HepG2 (cell line): ENCODE results near the gene AUP1. TPM values are rescaled to one million over a fixed set of nuclear protein-coding genes. Genes with fewer than 3 reads are reported as not detected.
A peak's percentile ranks its signal among the peaks of the same experiment; 100 is the strongest.

ENCODE experiments used
- ARID2 ChIP-seq: sonication (generic); formaldehyde crosslinking; IDR thresholded peaks from 2 replicates; pipeline ENCODE4 v1.8.1; 2022; ENCODE audit warnings: mild to moderate bottlenecking, missing genetic modification reagents, borderline replicate concordance
- ATRX ChIP-seq: sonication (generic); formaldehyde crosslinking; IDR thresholded peaks from 2 replicates; pipeline ENCODE4 v1.4.0; 2020; ENCODE audit warnings: missing genetic modification reagents, borderline replicate concordance
- BORCS8-MEF2B ChIP-seq: sonication (generic); formaldehyde crosslinking; IDR thresholded peaks from 2 replicates; pipeline ENCODE4 v1.8.0; 2022; ENCODE audit warnings: mild to moderate bottlenecking, missing genetic modification reagents
- DNMT1 ChIP-seq: sonication (generic); formaldehyde crosslinking; IDR thresholded peaks from 2 replicates; pipeline ENCODE4 v1.5.1; 2020; ENCODE audit warnings: mild to moderate bottlenecking, missing genetic modification reagents
- HMG20A ChIP-seq: IDR thresholded peaks from 2 replicates; pipeline ENCODE4 v1.6.1; 2016; ENCODE audit warnings: borderline replicate concordance
- HNRNPK ChIP-seq: fragments of 200-400 bp; formaldehyde crosslinking; IDR thresholded peaks from 2 replicates; pipeline ENCODE4 v1.6.1; 2018; ENCODE audit warnings: low read length, low read depth, moderate library complexity, mild to moderate bottlenecking; ENCODE audit not compliant: poor library complexity, severe bottlenecking
- NCOA2 ChIP-seq: sonication (generic); formaldehyde crosslinking; IDR thresholded peaks from 2 replicates; pipeline ENCODE4 v1.8.0; 2022; ENCODE audit warnings: inconsistent platforms
- SMAD9 ChIP-seq: sonication (generic); formaldehyde crosslinking; IDR thresholded peaks from 2 replicates; pipeline ENCODE4 v1.5.1; 2020; ENCODE audit warnings: mild to moderate bottlenecking, missing genetic modification reagents
- WIZ ChIP-seq: sonication (generic); formaldehyde crosslinking; IDR thresholded peaks from 2 replicates; pipeline ENCODE4 v1.5.1; 2020; ENCODE audit warnings: mild to moderate bottlenecking, missing genetic modification reagents
- ZBTB20 ChIP-seq: sonication (generic); formaldehyde crosslinking; IDR thresholded peaks from 2 replicates; pipeline ENCODE4 v1.8.1; 2023; ENCODE audit warnings: missing genetic modification reagents, low read depth, mild to moderate bottlenecking, borderline replicate concordance
- ZBTB38 ChIP-seq: sonication (generic); formaldehyde crosslinking; IDR thresholded peaks from 2 replicates; pipeline ENCODE4 v1.5.1; 2020; ENCODE audit warnings: mild to moderate bottlenecking, missing genetic modification reagents
- ZC3H4 ChIP-seq: sonication (generic); formaldehyde crosslinking; IDR thresholded peaks from 2 replicates; pipeline ENCODE4 v1.4.0; 2020; ENCODE audit warnings: missing genetic modification reagents, borderline replicate concordance
- ZNF335 ChIP-seq: sonication (generic); formaldehyde crosslinking; IDR thresholded peaks from 2 replicates; pipeline ENCODE4 v1.4.0; 2020; ENCODE audit warnings: missing genetic modification reagents
- ZNF34 ChIP-seq: sonication (generic); formaldehyde crosslinking; IDR thresholded peaks from 2 replicates; pipeline ENCODE4 v1.4.0; 2020; ENCODE audit warnings: mild to moderate bottlenecking, missing genetic modification reagents, borderline replicate concordance
- ZNF430 ChIP-seq: sonication (generic); formaldehyde crosslinking; IDR thresholded peaks from 2 replicates; pipeline ENCODE4 v1.9.0; 2021; ENCODE audit warnings: mild to moderate bottlenecking, missing genetic modification reagents
- ZNF530 ChIP-seq: sonication (generic); formaldehyde crosslinking; IDR thresholded peaks from 2 replicates; pipeline ENCODE4 v1.5.0; 2020; ENCODE audit warnings: low read depth, mild to moderate bottlenecking, missing genetic modification reagents
- ZNF570 ChIP-seq: sonication (generic); formaldehyde crosslinking; IDR thresholded peaks from 2 replicates; pipeline ENCODE4 v1.4.0; 2020; ENCODE audit warnings: mild to moderate bottlenecking, missing genetic modification reagents, borderline replicate concordance
- ZNF768 ChIP-seq: sonication (generic); formaldehyde crosslinking; IDR thresholded peaks from 2 replicates; pipeline ENCODE4 v1.4.0; 2020; ENCODE audit warnings: missing genetic modification reagents
- ZNF772 ChIP-seq: sonication (generic); formaldehyde crosslinking; IDR thresholded peaks from 2 replicates; pipeline ENCODE4 v1.5.0; 2020; ENCODE audit warnings: mild to moderate bottlenecking, missing genetic modification reagents
- ZSCAN30 ChIP-seq: sonication (generic); formaldehyde crosslinking; IDR thresholded peaks from 2 replicates; pipeline ENCODE4 v1.5.0; 2020; ENCODE audit warnings: mild to moderate bottlenecking, missing genetic modification reagents
- polyA plus RNA-seq, 8 experiments: library from polyadenylated mRNA; depleted of rRNA in 3 of 8; stranded (reverse) in 7 of 8; unstranded in 1 of 8; fragments of >200 nt; fragmentation: Illumina TruSeq in 4 of 8; extraction: Trizol in 4 of 8; gene quantifications; 2 replicates each; pipeline versions ENCODE4 v1.2.1 to v1.2.3, GENCODE V29; 2011 to 2016; ENCODE audit warnings: low read depth in 4 of 8, missing spikeins in 1 of 8, mixed read lengths in 1 of 8; ENCODE audit not compliant: insufficient read depth in 1 of 8
- total RNA-seq, 5 experiments: library from RNA; depleted of rRNA; stranded (reverse); fragments of >200 nt; fragmentation: Illumina TruSeq; extraction: Trizol; gene quantifications; 2 replicates each; pipeline ENCODE4 v1.2.3, GENCODE V29; 2016; ENCODE audit warnings: low read depth in 1 of 5
- TF ChIP-seq, protein P1 (sequence below): sonication (generic); formaldehyde crosslinking; IDR thresholded peaks from 2 replicates; pipeline ENCODE4 v1.8.1; 2023; ENCODE audit warnings: mild to moderate bottlenecking, missing genetic modification reagents
- TF ChIP-seq, protein P2 (sequence below): sonication (generic); formaldehyde crosslinking; IDR thresholded peaks from 2 replicates; pipeline ENCODE4 v1.4.0; 2020; ENCODE audit warnings: missing genetic modification reagents
- TF ChIP-seq, protein P3 (sequence below): sonication (generic); formaldehyde crosslinking; IDR thresholded peaks from 2 replicates; pipeline ENCODE4 v1.4.0; 2020; ENCODE audit warnings: missing genetic modification reagents, mild to moderate bottlenecking, borderline replicate concordance

AUP1 gene
- total and polyA plus RNA-seq, 2 of the 13 experiments (the other 11 are each of a cell fraction or from before 2014, with no cell fraction given): 174 to 267 TPM

DNA sequence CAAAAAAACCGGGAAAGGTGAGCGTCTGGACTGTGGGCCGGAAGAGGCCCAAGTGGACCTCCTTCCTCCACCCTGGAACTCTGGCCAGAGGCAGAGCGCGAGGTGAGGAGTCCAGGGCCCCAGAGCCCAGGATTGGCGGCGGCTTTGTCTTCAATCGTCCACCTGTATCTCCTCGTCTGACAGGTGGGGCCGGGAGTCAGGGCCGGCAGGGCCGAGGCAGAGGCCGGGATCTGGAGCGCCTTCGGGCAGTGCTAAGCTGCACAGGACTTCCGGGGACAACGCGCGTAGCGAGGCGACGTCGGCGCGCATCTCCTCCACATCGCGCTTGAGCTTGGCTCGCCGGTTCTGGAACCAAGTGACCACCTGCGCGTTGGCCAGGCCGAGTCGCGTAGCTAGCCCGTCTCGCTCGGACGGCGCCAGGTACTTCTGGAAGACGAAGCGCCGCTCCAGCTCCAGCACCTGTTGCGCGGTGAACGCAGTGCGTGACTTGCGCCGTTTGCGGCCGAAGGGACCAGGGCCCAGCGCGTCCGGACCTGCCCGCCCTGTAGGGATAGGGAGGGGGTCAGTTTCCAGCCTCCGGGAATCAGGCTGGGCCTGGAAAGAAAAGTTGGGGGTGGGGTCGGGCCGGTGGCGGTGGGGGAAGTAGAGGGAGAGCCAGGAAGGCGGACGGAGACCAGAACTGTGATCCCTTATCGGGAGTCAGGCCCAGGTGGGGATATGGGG lies 31.6 kb downstream of the AUP1 start (continued):
- TF ChIP-seq DNMT1 (CRISPR knock-in tag): peak; percentile 93
- TF ChIP-seq BORCS8-MEF2B (CRISPR knock-in tag): peak; percentile 77
- 0 out of 2 replicates have a peak, but pooled peaks have one; percentile 26 for TF ChIP-seq WIZ
- TF ChIP-seq ZNF34 (CRISPR knock-in tag): 0 out of 2 replicates have a peak, but pooled peaks have one; percentile 66
- 0 out of 2 replicates have a peak, but pooled peaks have one; percentile 26 for TF ChIP-seq ZSCAN30 (CRISPR knock-in tag)
- no peak for TF ChIP-seq ZNF570
- TF ChIP-seq, protein P1, sequence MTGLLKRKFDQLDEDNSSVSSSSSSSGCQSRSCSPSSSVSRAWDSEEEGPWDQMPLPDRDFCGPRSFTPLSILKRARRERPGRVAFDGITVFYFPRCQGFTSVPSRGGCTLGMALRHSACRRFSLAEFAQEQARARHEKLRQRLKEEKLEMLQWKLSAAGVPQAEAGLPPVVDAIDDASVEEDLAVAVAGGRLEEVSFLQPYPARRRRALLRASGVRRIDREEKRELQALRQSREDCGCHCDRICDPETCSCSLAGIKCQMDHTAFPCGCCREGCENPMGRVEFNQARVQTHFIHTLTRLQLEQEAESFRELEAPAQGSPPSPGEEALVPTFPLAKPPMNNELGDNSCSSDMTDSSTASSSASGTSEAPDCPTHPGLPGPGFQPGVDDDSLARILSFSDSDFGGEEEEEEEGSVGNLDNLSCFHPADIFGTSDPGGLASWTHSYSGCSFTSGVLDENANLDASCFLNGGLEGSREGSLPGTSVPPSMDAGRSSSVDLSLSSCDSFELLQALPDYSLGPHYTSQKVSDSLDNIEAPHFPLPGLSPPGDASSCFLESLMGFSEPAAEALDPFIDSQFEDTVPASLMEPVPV (CRISPR knock-in tag): peak; percentile 84; the same call in 1 of the 2 replicates
- TF ChIP-seq ARID2 (CRISPR knock-in tag): peak; percentile 91
- TF ChIP-seq ZBTB20: 0 out of 2 replicates have a peak, but pooled peaks have one; percentile 17
- peak; percentile 52; the same call in 1 of the 2 replicates for TF ChIP-seq ZNF768 (CRISPR knock-in tag)
- TF ChIP-seq, protein P2, sequence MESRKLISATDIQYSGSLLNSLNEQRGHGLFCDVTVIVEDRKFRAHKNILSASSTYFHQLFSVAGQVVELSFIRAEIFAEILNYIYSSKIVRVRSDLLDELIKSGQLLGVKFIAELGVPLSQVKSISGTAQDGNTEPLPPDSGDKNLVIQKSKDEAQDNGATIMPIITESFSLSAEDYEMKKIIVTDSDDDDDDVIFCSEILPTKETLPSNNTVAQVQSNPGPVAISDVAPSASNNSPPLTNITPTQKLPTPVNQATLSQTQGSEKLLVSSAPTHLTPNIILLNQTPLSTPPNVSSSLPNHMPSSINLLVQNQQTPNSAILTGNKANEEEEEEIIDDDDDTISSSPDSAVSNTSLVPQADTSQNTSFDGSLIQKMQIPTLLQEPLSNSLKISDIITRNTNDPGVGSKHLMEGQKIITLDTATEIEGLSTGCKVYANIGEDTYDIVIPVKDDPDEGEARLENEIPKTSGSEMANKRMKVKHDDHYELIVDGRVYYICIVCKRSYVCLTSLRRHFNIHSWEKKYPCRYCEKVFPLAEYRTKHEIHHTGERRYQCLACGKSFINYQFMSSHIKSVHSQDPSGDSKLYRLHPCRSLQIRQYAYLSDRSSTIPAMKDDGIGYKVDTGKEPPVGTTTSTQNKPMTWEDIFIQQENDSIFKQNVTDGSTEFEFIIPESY (CRISPR knock-in tag): peak; percentile 74; the same call in 1 of the 2 replicates
- TF ChIP-seq ZNF772 (CRISPR knock-in tag): peak; percentile 57
- no peak for TF ChIP-seq ZC3H4 (CRISPR knock-in tag)
- TF ChIP-seq, protein P3, sequence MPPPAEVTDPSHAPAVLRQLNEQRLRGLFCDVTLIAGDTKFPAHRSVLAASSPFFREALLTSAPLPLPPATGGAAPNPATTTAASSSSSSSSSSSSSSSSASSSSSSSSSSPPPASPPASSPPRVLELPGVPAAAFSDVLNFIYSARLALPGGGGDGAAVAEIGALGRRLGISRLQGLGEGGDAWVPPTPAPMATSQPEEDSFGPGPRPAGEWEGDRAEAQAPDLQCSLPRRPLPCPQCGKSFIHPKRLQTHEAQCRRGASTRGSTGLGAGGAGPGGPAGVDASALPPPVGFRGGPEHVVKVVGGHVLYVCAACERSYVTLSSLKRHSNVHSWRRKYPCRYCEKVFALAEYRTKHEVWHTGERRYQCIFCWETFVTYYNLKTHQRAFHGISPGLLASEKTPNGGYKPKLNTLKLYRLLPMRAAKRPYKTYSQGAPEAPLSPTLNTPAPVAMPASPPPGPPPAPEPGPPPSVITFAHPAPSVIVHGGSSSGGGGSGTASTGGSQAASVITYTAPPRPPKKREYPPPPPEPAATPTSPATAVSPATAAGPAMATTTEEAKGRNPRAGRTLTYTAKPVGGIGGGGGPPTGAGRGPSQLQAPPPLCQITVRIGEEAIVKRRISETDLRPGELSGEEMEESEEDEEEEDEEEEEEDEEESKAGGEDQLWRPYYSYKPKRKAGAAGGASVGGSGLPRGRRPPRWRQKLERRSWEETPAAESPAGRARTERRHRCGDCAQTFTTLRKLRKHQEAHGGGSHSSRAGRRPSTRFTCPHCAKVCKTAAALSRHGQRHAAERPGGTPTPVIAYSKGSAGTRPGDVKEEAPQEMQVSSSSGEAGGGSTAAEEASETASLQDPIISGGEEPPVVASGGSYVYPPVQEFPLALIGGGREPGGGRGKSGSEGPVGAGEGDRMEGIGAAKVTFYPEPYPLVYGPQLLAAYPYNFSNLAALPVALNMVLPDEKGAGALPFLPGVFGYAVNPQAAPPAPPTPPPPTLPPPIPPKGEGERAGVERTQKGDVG (CRISPR knock-in tag): peak; percentile 72; the same call in 1 of the 2 replicates
- TF ChIP-seq NCOA2 (CRISPR knock-in tag): no peak
- 0 out of 2 replicates have a peak, but pooled peaks have one; percentile 12 for TF ChIP-seq ATRX (CRISPR knock-in tag)
- TF ChIP-seq HNRNPK: no peak
- TF ChIP-seq HMG20A (CRISPR knock-in tag): no peak
- TF ChIP-seq ZNF430 (CRISPR knock-in tag): peak; percentile 78; the same call in 1 of the 2 replicates
- TF ChIP-seq ZNF530: 0 out of 2 replicates have a peak, but pooled peaks have one; percentile 53
- TF ChIP-seq ZBTB38: peak; percentile 83; the same call in 1 of the 2 replicates
- TF ChIP-seq SMAD9 (CRISPR knock-in tag): 0 out of 2 replicates have a peak, but pooled peaks have one; percentile 30
- 0 out of 2 replicates have a peak, but pooled peaks have one; percentile 28 for TF ChIP-seq ZNF335 (CRISPR knock-in tag)
